ENCODE data around the gene CUX1.

Gene CUX1

GRCh38 chr7:101854084-101854865, 36.8 kb downstream of the CUX1 start:
- Histone ChIP-seq H3K4me1 (ENCODE audit: control insufficient read depth, insufficient read depth, low read length) (peaks cover 9% of the 10 kb centered on the region), H3K9ac (ENCODE audit: low read length) (no peak overlapping the region), H3K27ac (ENCODE audit: low read depth, low read length) (no peak overlapping the region), H3K27me3 (ENCODE audit: control insufficient read depth, insufficient read depth, low read length) (no peaks in the 10 kb centered on the region), H3K36me3 (ENCODE audit: control insufficient read depth, insufficient read depth, low read length) (no peaks in the 10 kb centered on the region), H3K4me3 (ENCODE audit: low read length) (no peak overlapping the region)

- Histone ChIP-seq H3K36me3 (ENCODE audit: control insufficient read depth, insufficient read depth, low read length) (no peaks in the 10 kb centered on the region), H3K9ac (ENCODE audit: low read length) (peak overlapping the region; percentile 29), H3K27ac (ENCODE audit: low read depth, low read length) (peak overlapping the region; percentile 87), H3K27me3 (ENCODE audit: control insufficient read depth, insufficient read depth, low read length) (no peaks in the 10 kb centered on the region), H3K4me1 (ENCODE audit: control insufficient read depth, insufficient read depth, low read length) (peaks cover 9% of the 10 kb centered on the region), H3K4me3 (ENCODE audit: low read length) (peak overlapping the region; percentile 71)
Measured at GRCh38 chr7:101856473-101857357, 39.3 kb downstream of the CUX1 start.

GRCh38 chr7:101857358-101857811, 40.0 kb downstream of the CUX1 start:
- Histone ChIP-seq H3K36me3 (ENCODE audit: control insufficient read depth, insufficient read depth, low read length) (no peaks in the 10 kb centered on the region), H3K27ac (ENCODE audit: low read depth, low read length) (peak overlapping the region; percentile 87), H3K4me1 (ENCODE audit: control insufficient read depth, insufficient read depth, low read length) (peaks cover 9% of the 10 kb centered on the region), H3K4me3 (ENCODE audit: low read length) (no peak overlapping the region), H3K27me3 (ENCODE audit: control insufficient read depth, insufficient read depth, low read length) (no peaks in the 10 kb centered on the region), H3K9ac (ENCODE audit: low read length) (no peak overlapping the region)

GRCh38 chr7:101858437-101859385, 41.3 kb downstream of the CUX1 start:
- H3K4me1 ChIP-seq (ENCODE audit: control insufficient read depth, insufficient read depth, low read length): peaks cover 9% of the 10 kb centered on the region
- H3K27ac ChIP-seq (ENCODE audit: low read depth, low read length): no peak overlapping the region
- H3K36me3 ChIP-seq (ENCODE audit: control insufficient read depth, insufficient read depth, low read length): no peaks in the 10 kb centered on the region
- H3K27me3 ChIP-seq (ENCODE audit: control insufficient read depth, insufficient read depth, low read length): no peaks in the 10 kb centered on the region
- no peak overlapping the region for H3K4me3 ChIP-seq (ENCODE audit: low read length)
- H3K9ac ChIP-seq (ENCODE audit: low read length): no peak overlapping the region

- no peaks in the 10 kb centered on the region for H3K36me3 ChIP-seq (ENCODE audit: control insufficient read depth, insufficient read depth, low read length)
- H3K27ac ChIP-seq (ENCODE audit: low read depth, low read length): no peak overlapping the region
- H3K27me3 ChIP-seq (ENCODE audit: control insufficient read depth, insufficient read depth, low read length): no peaks in the 10 kb centered on the region
- H3K9ac ChIP-seq (ENCODE audit: low read length): no peak overlapping the region
- H3K4me3 ChIP-seq (ENCODE audit: low read length): no peak overlapping the region
- peaks cover 8% of the 10 kb centered on the region for H3K4me1 ChIP-seq (ENCODE audit: control insufficient read depth, insufficient read depth, low read length)
Measured at GRCh38 chr7:101859411-101860106, 42.1 kb downstream of the CUX1 start.

- no peak overlapping the region for H3K4me3 ChIP-seq (ENCODE audit: low read length)
Measured at GRCh38 chr7:101860316-101861217, 43.1 kb downstream of the CUX1 start.

GRCh38 chr7:101861218-101861775, 43.9 kb downstream of the CUX1 start:
- Histone ChIP-seq H3K27ac (ENCODE audit: low read depth, low read length) (no peak overlapping the region), H3K27me3 (ENCODE audit: control insufficient read depth, insufficient read depth, low read length) (no peaks in the 10 kb centered on the region), H3K4me3 (ENCODE audit: low read length) (no peak overlapping the region), H3K36me3 (ENCODE audit: control insufficient read depth, insufficient read depth, low read length) (peaks cover 3% of the 10 kb centered on the region), H3K4me1 (ENCODE audit: control insufficient read depth, insufficient read depth, low read length) (peaks cover 2% of the 10 kb centered on the region), H3K9ac (ENCODE audit: low read length) (no peak overlapping the region)

More at GRCh38 chr7:101860316-101861217, 43.1 kb downstream of the CUX1 start:
- H3K27ac ChIP-seq (ENCODE audit: low read depth, low read length): no peak overlapping the region
- H3K36me3 ChIP-seq (ENCODE audit: control insufficient read depth, insufficient read depth, low read length): peaks cover 1% of the 10 kb centered on the region
- H3K9ac ChIP-seq (ENCODE audit: low read length): no peak overlapping the region
- H3K27me3 ChIP-seq (ENCODE audit: control insufficient read depth, insufficient read depth, low read length): no peaks in the 10 kb centered on the region
- H3K4me1 ChIP-seq (ENCODE audit: control insufficient read depth, insufficient read depth, low read length): peaks cover 8% of the 10 kb centered on the region

- no peaks in the 10 kb centered on the region for H3K27me3 ChIP-seq (ENCODE audit: control insufficient read depth, insufficient read depth, low read length)
- H3K36me3 ChIP-seq (ENCODE audit: control insufficient read depth, insufficient read depth, low read length): peaks cover 3% of the 10 kb centered on the region
- no peak overlapping the region for H3K9ac ChIP-seq (ENCODE audit: low read length)
- no peak overlapping the region for H3K27ac ChIP-seq (ENCODE audit: low read depth, low read length)
- H3K4me1 ChIP-seq (ENCODE audit: control insufficient read depth, insufficient read depth, low read length): no peaks in the 10 kb centered on the region
- no peak overlapping the region for H3K4me3 ChIP-seq (ENCODE audit: low read length)
Measured at GRCh38 chr7:101862280-101863220, 45.1 kb downstream of the CUX1 start.

- H3K4me1 ChIP-seq (ENCODE audit: control insufficient read depth, insufficient read depth, low read length): no peaks in the 10 kb centered on the region
- H3K9ac ChIP-seq (ENCODE audit: low read length): no peak overlapping the region
- H3K27me3 ChIP-seq (ENCODE audit: control insufficient read depth, insufficient read depth, low read length): no peaks in the 10 kb centered on the region
- H3K36me3 ChIP-seq (ENCODE audit: control insufficient read depth, insufficient read depth, low read length): peaks cover 3% of the 10 kb centered on the region
- no peak overlapping the region for H3K4me3 ChIP-seq (ENCODE audit: low read length)
- no peak overlapping the region for H3K27ac ChIP-seq (ENCODE audit: low read depth, low read length)
Measured at GRCh38 chr7:101863598-101863997, 46.2 kb downstream of the CUX1 start.

GRCh38 chr7:101864039-101864438, 46.6 kb downstream of the CUX1 start:
- Histone ChIP-seq H3K9ac (ENCODE audit: low read length) (no peak overlapping the region), H3K36me3 (ENCODE audit: control insufficient read depth, insufficient read depth, low read length) (peaks cover 3% of the 10 kb centered on the region), H3K27me3 (ENCODE audit: control insufficient read depth, insufficient read depth, low read length) (no peaks in the 10 kb centered on the region), H3K4me3 (ENCODE audit: low read length) (no peak overlapping the region), H3K27ac (ENCODE audit: low read depth, low read length) (no peak overlapping the region), H3K4me1 (ENCODE audit: control insufficient read depth, insufficient read depth, low read length) (no peaks in the 10 kb centered on the region)

Data from rectal smooth muscle tissue (tissue), 1 donor.